Osteoblast (primary cell): ENCODE data around the gene C15orf62. TPM values are rescaled to one million over a fixed set of nuclear protein-coding genes. Genes with fewer than 3 reads are reported as not detected.

Source experiments
- DNase-seq: peaks from one replicate; pipeline ENCODE4 v3.0.0; 2011; ENCODE audit warnings: low spot score, mixed read lengths; ENCODE audit not compliant: insufficient read length; ENCODE audit errors: missing footprints
- H2AFZ ChIP-seq: 2 replicates; pipeline ENCODE4 v1.6.0; 2011; ENCODE audit warnings: mild to moderate bottlenecking, low read length
- H3K27ac ChIP-seq: 2 replicates; pipeline ENCODE4 v1.5.1; 2011; ENCODE audit warnings: mild to moderate bottlenecking, low read depth, low read length, moderate library complexity
- H3K27me3 ChIP-seq: 2 replicates; pipeline ENCODE4 v1.6.0; 2012; ENCODE audit warnings: mild to moderate bottlenecking, control low read depth, inconsistent platforms, low read length, moderate library complexity; ENCODE audit not compliant: insufficient read depth
- H3K36me3 ChIP-seq: 2 replicates; pipeline ENCODE4 v1.5.1; 2011; ENCODE audit warnings: mild to moderate bottlenecking, low read length, control low read depth, moderate library complexity; ENCODE audit not compliant: insufficient read depth
- H3K4me1 ChIP-seq: 2 replicates; pipeline ENCODE4 v1.5.1; 2011; ENCODE audit warnings: mild to moderate bottlenecking, low read length, control low read depth, moderate library complexity; ENCODE audit not compliant: insufficient read depth
- H3K4me2 ChIP-seq: 2 replicates; pipeline ENCODE4 v1.6.0; 2011; ENCODE audit warnings: mild to moderate bottlenecking, low read length; ENCODE audit not compliant: insufficient read depth
- H3K4me3 ChIP-seq: fragments of 200-600 bp; sonication (generic); 3 replicates; pipeline ENCODE4 v1.5.1; 2012; ENCODE audit warnings: mild to moderate bottlenecking, low read length, inconsistent platforms; ENCODE audit not compliant: insufficient read depth
- H3K79me2 ChIP-seq: 2 replicates; pipeline ENCODE4 v1.6.0; 2012; ENCODE audit warnings: mild to moderate bottlenecking, low read length, control low read depth, inconsistent platforms; ENCODE audit not compliant: insufficient read depth
- H3K9me3 ChIP-seq: 2 replicates; pipeline ENCODE4 v1.5.1; 2011; ENCODE audit warnings: low read depth, low read length, control low read depth
- H4K20me1 ChIP-seq: 2 replicates; pipeline ENCODE4 v1.6.0; 2012; ENCODE audit warnings: mild to moderate bottlenecking, low read length, control low read depth; ENCODE audit not compliant: insufficient read depth
- total RNA-seq: library from RNA; depleted of rRNA; stranded (reverse); fragments of >200 nt; gene quantifications from 2 replicates; pipeline ENCODE4 v1.2.3, GENCODE V29; 2012
- TF ChIP-seq, protein P1 (sequence below): IDR thresholded peaks from 2 replicates; pipeline ENCODE4 v1.5.1; 2011; ENCODE audit warnings: mild to moderate bottlenecking, low read depth, low read length, moderate library complexity; ENCODE audit errors: extremely low read depth

The C15orf62 gene
- total RNA-seq, 1 donor = under 0.01 TPM

- no peak for DNase-seq
- TF ChIP-seq, protein P1, sequence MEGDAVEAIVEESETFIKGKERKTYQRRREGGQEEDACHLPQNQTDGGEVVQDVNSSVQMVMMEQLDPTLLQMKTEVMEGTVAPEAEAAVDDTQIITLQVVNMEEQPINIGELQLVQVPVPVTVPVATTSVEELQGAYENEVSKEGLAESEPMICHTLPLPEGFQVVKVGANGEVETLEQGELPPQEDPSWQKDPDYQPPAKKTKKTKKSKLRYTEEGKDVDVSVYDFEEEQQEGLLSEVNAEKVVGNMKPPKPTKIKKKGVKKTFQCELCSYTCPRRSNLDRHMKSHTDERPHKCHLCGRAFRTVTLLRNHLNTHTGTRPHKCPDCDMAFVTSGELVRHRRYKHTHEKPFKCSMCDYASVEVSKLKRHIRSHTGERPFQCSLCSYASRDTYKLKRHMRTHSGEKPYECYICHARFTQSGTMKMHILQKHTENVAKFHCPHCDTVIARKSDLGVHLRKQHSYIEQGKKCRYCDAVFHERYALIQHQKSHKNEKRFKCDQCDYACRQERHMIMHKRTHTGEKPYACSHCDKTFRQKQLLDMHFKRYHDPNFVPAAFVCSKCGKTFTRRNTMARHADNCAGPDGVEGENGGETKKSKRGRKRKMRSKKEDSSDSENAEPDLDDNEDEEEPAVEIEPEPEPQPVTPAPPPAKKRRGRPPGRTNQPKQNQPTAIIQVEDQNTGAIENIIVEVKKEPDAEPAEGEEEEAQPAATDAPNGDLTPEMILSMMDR = no peak
- Histone ChIP-seq H2AFZ (no peak overlapping the region), H3K79me2 (peaks cover 39% of the 10 kb centered on the region), H4K20me1 (peaks cover 12% of the 10 kb centered on the region), H3K9me3 (no peaks in the 10 kb centered on the region), H3K27me3 (no peaks in the 10 kb centered on the region), H3K4me2 (no peak overlapping the region), H3K4me1 (peaks cover 14% of the 10 kb centered on the region), H3K36me3 (peaks cover 28% of the 10 kb centered on the region), H3K4me3 (no peak overlapping the region), H3K27ac (no peak overlapping the region)
These were observed 18.9 kb upstream of the C15orf62 start for GRCh38 chr15:40750885-40751284.

DNA sequence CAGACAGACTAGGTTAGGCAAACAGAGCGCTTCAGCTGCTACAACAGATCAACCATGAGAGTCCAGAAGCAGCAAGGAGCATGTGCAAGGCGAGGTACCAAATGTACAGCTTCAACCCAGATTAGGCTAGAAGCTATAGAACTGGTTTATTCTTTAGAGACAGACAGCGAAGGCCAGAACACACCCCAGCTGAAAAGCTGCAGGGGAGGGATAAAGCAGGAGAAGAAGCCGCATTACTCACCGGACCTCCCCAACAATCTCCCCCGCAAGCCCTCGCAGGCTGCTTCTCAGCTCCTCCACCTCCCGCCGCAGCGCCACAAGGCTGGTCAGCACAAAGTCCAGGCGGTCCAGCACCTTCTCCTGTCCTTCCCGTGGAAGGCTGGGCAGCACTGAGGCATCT is 18.0 kb upstream of the C15orf62 start:
- Histone ChIP-seq H4K20me1 (peaks cover 11% of the 10 kb centered on the region), H3K36me3 (peaks cover 27% of the 10 kb centered on the region), H2AFZ (no peak overlapping the region), H3K79me2 (peaks cover 39% of the 10 kb centered on the region), H3K27ac (no peak overlapping the region), H3K27me3 (no peaks in the 10 kb centered on the region), H3K4me1 (peaks cover 10% of the 10 kb centered on the region), H3K9me3 (no peaks in the 10 kb centered on the region), H3K4me2 (no peak overlapping the region), H3K4me3 (no peak overlapping the region)
- TF ChIP-seq, protein P1 = no peak
- peak; percentile 44 for DNase-seq

GRCh38 chr15:40754574-40754882 is 15.3 kb upstream of the C15orf62 start:
- TF ChIP-seq, protein P1 = no peak
- Histone ChIP-seq H3K27me3 (no peaks in the 10 kb centered on the region), H3K4me1 (peaks cover 6% of the 10 kb centered on the region), H3K9me3 (no peaks in the 10 kb centered on the region), H4K20me1 (no peaks in the 10 kb centered on the region), H2AFZ (peak overlapping the region; percentile 91), H3K27ac (peak overlapping the region; percentile 69), H3K4me2 (peak overlapping the region; percentile 88), H3K79me2 (peaks cover 39% of the 10 kb centered on the region), H3K4me3 (peak overlapping the region; percentile 93), H3K36me3 (peaks cover 27% of the 10 kb centered on the region)
- peak; percentile 74 for DNase-seq

DNA sequence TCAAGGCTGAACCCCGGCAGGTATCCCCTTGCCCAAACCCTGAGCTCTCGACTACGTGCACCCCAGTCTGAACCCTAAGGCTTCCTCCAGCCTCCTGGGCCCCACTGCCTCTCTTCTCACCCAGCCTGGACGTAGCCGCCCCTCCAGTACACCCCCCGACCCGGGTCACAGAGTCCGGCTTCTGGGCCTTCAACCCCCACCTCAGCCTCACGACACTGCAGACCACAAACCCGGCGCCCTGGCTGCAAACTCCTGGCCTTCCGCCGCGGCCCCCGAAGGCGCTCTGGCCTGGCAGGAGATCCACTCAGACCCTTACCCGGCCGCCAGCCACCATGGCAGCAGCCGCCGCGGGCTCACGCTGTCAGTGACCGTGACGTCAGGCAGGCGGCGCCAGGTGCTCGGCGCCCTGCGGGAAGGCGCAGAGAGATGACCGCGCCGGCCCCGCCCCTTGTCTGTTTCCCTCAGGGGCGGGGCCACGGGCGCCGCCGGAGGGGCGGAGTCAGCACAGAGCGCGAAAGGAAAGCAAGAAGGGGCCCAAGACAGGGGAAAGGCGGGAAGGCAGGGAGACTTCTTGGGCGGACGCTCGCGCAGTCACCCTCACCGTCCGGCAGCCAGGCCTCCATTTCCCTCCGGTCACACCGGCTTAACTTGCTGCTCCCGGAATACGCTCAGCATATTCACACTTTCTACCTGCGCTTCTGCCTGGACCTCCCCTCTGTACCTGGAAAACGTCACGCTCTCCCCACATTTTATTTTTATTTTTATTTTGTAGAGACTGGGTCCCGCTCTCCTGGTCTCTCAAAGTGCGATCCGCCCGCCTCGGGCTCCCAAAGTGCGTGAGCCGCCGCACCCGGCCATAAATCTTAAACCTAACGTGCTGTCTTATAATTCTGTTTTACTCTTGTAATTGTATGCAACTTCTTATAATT is 14.6 kb upstream of the C15orf62 start, which contains the start of gene RMDN3:
Gene RMDN3 (minus strand): TSS at position 372 of the 929 bp plus-strand sequence. CDS start 471 bp downstream, outside the sequence.
- DNase-seq = peak; percentile 98
- H3K27ac ChIP-seq = peak within 1 kb of the TSS; percentile 79
- peaks cover 39% of the 10 kb centered on the region for H3K79me2 ChIP-seq
- peaks cover 23% of the 10 kb centered on the region for H3K36me3 ChIP-seq
- TF ChIP-seq, protein P1 = no peak
- peaks cover 2% of the 10 kb centered on the region for H3K27me3 ChIP-seq
- H4K20me1 ChIP-seq = no peaks in the 10 kb centered on the region
- peak within 1 kb of the TSS; percentile 93 for H2AFZ ChIP-seq
- peak within 1 kb of the TSS; percentile 88 for H3K4me2 ChIP-seq
- H3K4me3 ChIP-seq = peak within 1 kb of the TSS; percentile 93
- H3K9me3 ChIP-seq = no peaks in the 10 kb centered on the region
- peaks cover 6% of the 10 kb centered on the region for H3K4me1 ChIP-seq
